Activated CD4-positive, alpha-beta T cell treated with anti-CD3 and anti-CD28 coated beads, Interleukin-2, amount 50 U/mL, for 1 hour (primary cell): ENCODE results near the gene PROSER3.

Source experiments
- DNase-seq: peaks from one replicate; pipeline ENCODE4 v3.0.0-alpha.2; 2020

The PROSER3 gene

GRCh38 chr19:35779033-35779432, 21.1 kb downstream of the PROSER3 start:
- no peak for DNase-seq

GRCh38 chr19:35780058-35780457, 22.1 kb downstream of the PROSER3 start:
- no peak for DNase-seq

- DNase-seq, result no peak
These were observed 22.7 kb downstream of the PROSER3 start for GRCh38 chr19:35780717-35781116.

GRCh38 chr19:35781650-35782049, 23.7 kb downstream of the PROSER3 start:
- no peak for DNase-seq

GRCh38 chr19:35782589-35782988, 24.6 kb downstream of the PROSER3 start:
- no peak for DNase-seq

GRCh38 chr19:35783469-35784434, 25.8 kb downstream of the PROSER3 start:
- no peak for DNase-seq

- DNase-seq, result no peak
These were observed 26.7 kb downstream of the PROSER3 start for GRCh38 chr19:35784503-35785338.

GRCh38 chr19:35785339-35785627, 27.3 kb downstream of the PROSER3 start:
- no peak for DNase-seq

GRCh38 chr19:35786299-35787160, 28.6 kb downstream of the PROSER3 start:
- DNase-seq, result no peak

GRCh38 chr19:35787227-35787799, 29.3 kb downstream of the PROSER3 start:
- DNase-seq, result no peak

- DNase-seq, result no peak
These were observed 30.4 kb downstream of the PROSER3 start for GRCh38 chr19:35788205-35788960.

GRCh38 chr19:35789195-35789977, 31.4 kb downstream of the PROSER3 start:
- no peak for DNase-seq

- no peak for DNase-seq
These were observed 32.3 kb downstream of the PROSER3 start for GRCh38 chr19:35789978-35790944.

- no peak for DNase-seq
These were observed 33.2 kb downstream of the PROSER3 start for GRCh38 chr19:35790981-35791813.

- no peak for DNase-seq
These were observed 33.9 kb downstream of the PROSER3 start for GRCh38 chr19:35791814-35792279.

GRCh38 chr19:35792312-35792711, 34.3 kb downstream of the PROSER3 start:
- DNase-seq, result no peak

- DNase-seq, result no peak
These were observed 34.9 kb downstream of the PROSER3 start for GRCh38 chr19:35792888-35793287.

GRCh38 chr19:35793381-35794165, 35.6 kb downstream of the PROSER3 start:
- DNase-seq, result no peak
